Prostate gland (tissue), 2 donors: Measurements from ENCODE around the gene SUGCT.

Experiments
- CTCF ChIP-seq, 4 experiments: fragments of 200-600 bp in 2 of 4; fragments of 450-650 bp in 2 of 4; sonication (generic) in 2 of 4; IDR thresholded peaks; 1 replicate in 3 of 4; 2 replicates in 1 of 4; pipeline ENCODE4 v1.5.1; 2016 to 2019; ENCODE audit warnings: antibody characterized with exemption in 4 of 4, mild to moderate bottlenecking in 2 of 4, moderate library complexity in 2 of 4
- POLR2A ChIP-seq: fragments of 450-650 bp; IDR thresholded peaks from one replicate; pipeline ENCODE4 v1.6.1; 2016; ENCODE audit warnings: antibody characterized with exemption, mild to moderate bottlenecking
- POLR2AphosphoS5 ChIP-seq: sonication (generic); formaldehyde crosslinking; IDR thresholded peaks from one replicate; pipeline ENCODE4 v1.6.1; 2017; ENCODE audit warnings: antibody characterized with exemption

GRCh38 chr7:40439686-40440085, 304.9 kb downstream of the SUGCT start:
- TF ChIP-seq POLR2A = no peak
- no peak for TF ChIP-seq POLR2AphosphoS5
- TF ChIP-seq CTCF (IDR thresholded peaks at IDR 0.05) = no peak
